ENCODE results near the gene GPRC5C. TPM values are rescaled to one million over a fixed set of nuclear protein-coding genes. Genes with fewer than 3 reads are reported as not detected.

GPRC5C gene
- polyA plus RNA-seq, 2 of the 4 experiments (the other 2 are of a cell fraction), result 36.5 to 49.2 TPM

DNA sequence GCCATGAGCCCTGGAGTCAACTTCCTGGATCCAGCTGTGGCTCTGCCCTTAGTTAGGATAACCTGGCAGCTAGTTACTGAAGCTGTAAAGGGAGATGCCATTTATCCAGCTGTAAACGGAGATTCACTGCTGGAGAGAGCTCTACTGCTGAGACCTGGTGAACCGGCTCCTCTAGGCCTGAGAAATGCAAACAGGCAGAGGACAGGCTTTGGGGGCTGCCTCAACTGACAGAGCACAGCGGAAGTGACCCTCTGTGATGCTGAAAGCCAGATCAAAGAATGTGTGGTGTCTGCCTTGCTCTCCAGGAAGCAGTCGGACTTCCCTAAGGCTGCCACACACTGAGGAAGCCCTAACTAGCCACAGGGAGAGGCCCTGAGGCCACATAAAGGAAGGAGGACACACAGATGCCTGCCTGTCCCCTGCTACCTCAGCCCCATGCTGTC is 21.9 kb upstream of the GPRC5C start (continued):
- TF ChIP-seq RCOR1 (IDR thresholded peaks at IDR 0.05; ENCODE audit: low read depth, low read length), result no peak

- Histone ChIP-seq H3K27ac (no peak overlapping the region), H3K4me2 (no peak overlapping the region), H3K4me3 (no peak overlapping the region), H3K9me3 (no peaks in the 10 kb centered on the region), H3K4me1 (peaks cover 33% of the 10 kb centered on the region)
- POLR2A ChIA-PET, result no interaction called here
- DNase-seq (ENCODE audit: low read depth in 1 of 2, low spot score in 1 of 2) (no peak), ATAC-seq (no peak), FAIRE-seq (no peak)
- CTCF ChIA-PET, result interaction anchor here (0.9 to 15.2 kb wide), 5 partner anchors 12 to 190 kb away, joined by 4 to 138 read pairs (median 6); no protein-coding TSS in a partner anchor
- TF ChIP-seq MYC (IDR thresholded peaks at IDR 0.05; ENCODE audit: borderline replicate concordance, low read length), result no peak
- no peak for TF ChIP-seq MAX (IDR thresholded peaks at IDR 0.05)
- no peak for TF ChIP-seq TFCP2L1 (CRISPR knock-in tag; IDR thresholded peaks at IDR 0.05)
- TF ChIP-seq ESRRA (IDR thresholded peaks at IDR 0.05; ENCODE audit: borderline replicate concordance, low read length), result no peak
- no peak for TF ChIP-seq SMC3 (IDR thresholded peaks at IDR 0.05)
- no peak for TF ChIP-seq HOXB13 (CRISPR knock-in tag; IDR thresholded peaks at IDR 0.05; ENCODE audit: low read depth)
- no peak for TF ChIP-seq FOSB (CRISPR knock-in tag; IDR thresholded peaks at IDR 0.05)
- TF ChIP-seq MAFK (IDR thresholded peaks at IDR 0.05; ENCODE audit: partially characterized antibody), result no peak
- TF ChIP-seq, protein P1, sequence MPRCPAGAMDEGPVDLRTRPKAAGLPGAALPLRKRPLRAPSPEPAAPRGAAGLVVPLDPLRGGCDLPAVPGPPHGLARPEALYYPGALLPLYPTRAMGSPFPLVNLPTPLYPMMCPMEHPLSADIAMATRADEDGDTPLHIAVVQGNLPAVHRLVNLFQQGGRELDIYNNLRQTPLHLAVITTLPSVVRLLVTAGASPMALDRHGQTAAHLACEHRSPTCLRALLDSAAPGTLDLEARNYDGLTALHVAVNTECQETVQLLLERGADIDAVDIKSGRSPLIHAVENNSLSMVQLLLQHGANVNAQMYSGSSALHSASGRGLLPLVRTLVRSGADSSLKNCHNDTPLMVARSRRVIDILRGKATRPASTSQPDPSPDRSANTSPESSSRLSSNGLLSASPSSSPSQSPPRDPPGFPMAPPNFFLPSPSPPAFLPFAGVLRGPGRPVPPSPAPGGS (IDR thresholded peaks at IDR 0.05), result no peak
- no peak for TF ChIP-seq POLR2AphosphoS2 (conservative IDR thresholded peaks at IDR 0.05; ENCODE audit: low read length)
- no peak for TF ChIP-seq MAZ (IDR thresholded peaks at IDR 0.05; ENCODE audit: borderline replicate concordance, low read depth, low read length)
- TF ChIP-seq PHF8 (IDR thresholded peaks at IDR 0.05; ENCODE audit: borderline replicate concordance, low read depth), result no peak
- TF ChIP-seq GATA3 (IDR thresholded peaks at IDR 0.05; ENCODE audit: borderline replicate concordance), result no peak
- no peak for TF ChIP-seq FOSL2 (IDR thresholded peaks at IDR 0.05)
- TF ChIP-seq FOSL2 (CRISPR knock-in tag; IDR thresholded peaks at IDR 0.05), result no peak
- 95% methylated on average over 8 of the region's 8 CpGs for WGBS (ENCODE audit: missing lambda C conversion rate)
Observed at GRCh38 chr17:74412581-74412980, 19.3 kb upstream of the GPRC5C start.

- DNase-seq (ENCODE audit: low read depth in 1 of 2, low spot score in 1 of 2), result no peak
- Histone ChIP-seq H3K4me3 (no peak overlapping the region), H3K27ac (peak overlapping the region in 1 of 2 experiments; percentile 3; a peak in 1 of 6 replicates), H3K4me1 (peaks cover 36% of the 10 kb centered on the region), H3K4me2 (no peak overlapping the region), H3K9me3 (no peaks in the 10 kb centered on the region)
- no peak for ATAC-seq
- POLR2A ChIA-PET, result interaction anchor here (1.4 kb wide), 1 partner anchor 17 kb away, joined by 4 read pairs; no protein-coding TSS in a partner anchor
- TF ChIP-seq HEYL (CRISPR knock-in tag; IDR thresholded peaks at IDR 0.05) (no peak), MAZ (IDR thresholded peaks at IDR 0.05; ENCODE audit: borderline replicate concordance, low read depth, low read length) (no peak), ATOH8 (CRISPR knock-in tag; IDR thresholded peaks at IDR 0.05; ENCODE audit: low read depth) (no peak), USF2 (IDR thresholded peaks at IDR 0.05) (no peak)
- TF ChIP-seq, protein P2, sequence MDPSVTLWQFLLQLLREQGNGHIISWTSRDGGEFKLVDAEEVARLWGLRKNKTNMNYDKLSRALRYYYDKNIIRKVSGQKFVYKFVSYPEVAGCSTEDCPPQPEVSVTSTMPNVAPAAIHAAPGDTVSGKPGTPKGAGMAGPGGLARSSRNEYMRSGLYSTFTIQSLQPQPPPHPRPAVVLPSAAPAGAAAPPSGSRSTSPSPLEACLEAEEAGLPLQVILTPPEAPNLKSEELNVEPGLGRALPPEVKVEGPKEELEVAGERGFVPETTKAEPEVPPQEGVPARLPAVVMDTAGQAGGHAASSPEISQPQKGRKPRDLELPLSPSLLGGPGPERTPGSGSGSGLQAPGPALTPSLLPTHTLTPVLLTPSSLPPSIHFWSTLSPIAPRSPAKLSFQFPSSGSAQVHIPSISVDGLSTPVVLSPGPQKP (IDR thresholded peaks at IDR 0.05; ENCODE audit: low read depth, low read length), result no peak
- FAIRE-seq, result no peak
- CTCF ChIA-PET, result interaction anchor here (1.0 to 15.2 kb wide), 5 partner anchors 17 to 34 kb away, joined by 3 to 138 read pairs (median 4); no protein-coding TSS in a partner anchor
- 88% methylated on average over 7 of the region's 7 CpGs for WGBS (ENCODE audit: missing lambda C conversion rate)
Observed at GRCh38 chr17:74413491-74413890, 18.4 kb upstream of the GPRC5C start.
